GM21737 (cell line): ENCODE results near the gene SDK1.

Experiments
- ATAC-seq: cut with Tn5 transposase; IDR thresholded peaks from one replicate; pipeline ENCODE4 v1.9.1; 2021; ENCODE audit warnings: mild to moderate bottlenecking, moderate library complexity; ENCODE audit not compliant: unreplicated experiment

The SDK1 gene

DNA sequence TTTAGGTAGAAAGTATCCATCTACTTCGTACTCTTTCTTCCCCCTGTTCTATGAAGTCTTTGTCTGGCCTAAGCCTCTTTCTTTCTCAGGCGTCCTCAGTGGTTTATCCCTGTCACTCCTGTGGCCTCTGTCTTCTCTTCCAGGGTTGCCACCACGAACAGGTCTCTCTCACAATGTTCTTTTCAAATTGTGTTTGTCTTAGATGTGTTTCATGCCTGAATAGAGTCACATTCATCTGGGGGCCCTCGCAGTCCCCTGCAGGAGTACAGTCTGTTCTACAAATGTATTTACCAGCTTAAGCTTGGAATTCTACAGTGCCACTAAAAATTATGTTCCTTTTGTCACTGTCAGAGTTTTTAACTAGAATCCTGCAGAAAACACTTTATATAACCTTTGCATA lies 700.7 kb downstream of the SDK1 start:
- no peak for ATAC-seq

- ATAC-seq, result no peak
These were observed 702.5 kb downstream of the SDK1 start for GRCh38 chr7:4003503-4003902.

GRCh38 chr7:4006687-4007086 lies 705.6 kb downstream of the SDK1 start:
- no peak for ATAC-seq

DNA sequence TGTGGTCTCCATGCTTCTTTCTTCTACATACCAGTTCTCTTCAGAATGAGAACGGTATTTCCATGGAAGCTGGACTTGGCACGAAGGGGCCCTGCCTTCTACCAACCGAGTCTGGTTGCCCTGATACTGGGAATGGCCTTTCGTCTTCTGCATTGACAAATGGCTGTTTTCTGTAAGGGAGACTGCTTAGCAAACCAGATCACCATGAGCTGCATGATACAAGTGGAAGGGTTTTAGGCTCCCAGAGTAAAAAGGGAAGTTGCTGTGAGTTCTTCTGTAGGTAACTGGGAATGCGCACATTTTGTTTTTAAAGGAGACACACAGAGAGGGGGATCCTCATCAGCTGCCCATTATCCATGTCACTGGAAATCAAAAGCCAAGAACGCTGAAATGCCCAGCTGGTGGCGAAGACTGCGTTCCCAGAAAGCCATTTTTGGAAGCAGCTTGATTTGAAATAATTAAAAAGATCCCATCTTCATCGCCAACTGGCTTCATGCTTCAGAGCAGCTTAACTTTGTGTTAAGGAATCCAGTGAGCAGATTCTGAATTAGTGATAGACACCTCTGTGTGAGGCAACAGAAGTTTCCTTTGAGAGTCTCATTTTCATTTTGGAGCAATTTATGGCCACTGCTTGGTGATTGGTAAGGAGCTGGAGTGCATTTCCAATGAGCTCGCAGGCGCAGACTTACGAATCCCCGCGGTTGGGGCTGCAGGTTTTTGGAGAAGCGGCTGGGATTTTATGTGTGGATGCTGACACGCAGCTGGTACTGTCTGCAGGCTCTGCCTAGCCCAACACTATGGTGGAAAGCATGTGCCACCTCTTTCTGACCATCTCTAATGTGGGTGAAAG lies 708.4 kb downstream of the SDK1 start:
- no peak for ATAC-seq

DNA sequence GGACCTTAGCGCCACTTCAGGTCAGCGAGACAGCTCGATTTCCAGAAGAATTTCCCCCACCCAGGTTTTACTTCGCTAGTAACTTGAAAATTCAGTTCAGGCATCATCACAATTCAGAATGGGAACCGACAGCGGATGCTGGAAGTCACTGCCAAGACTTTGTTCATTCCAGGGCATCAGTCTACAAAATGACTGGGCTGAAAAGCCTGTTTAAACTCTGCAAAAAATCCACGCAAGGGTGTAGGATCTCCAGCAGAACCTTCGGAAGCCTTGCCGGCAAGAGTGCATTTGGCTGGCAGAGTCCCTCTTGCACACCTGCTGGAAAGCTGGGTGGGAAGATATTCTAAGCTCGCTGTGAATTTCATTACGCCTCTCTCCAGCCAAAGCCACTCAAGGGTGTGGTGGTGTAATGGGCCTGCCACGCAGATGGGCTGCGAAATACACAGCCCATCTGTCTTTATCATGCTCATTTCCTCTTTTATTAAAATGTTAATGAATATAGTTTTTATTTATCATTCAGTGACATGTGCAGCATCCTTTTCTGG lies 709.1 kb downstream of the SDK1 start:
- no peak for ATAC-seq

- ATAC-seq, result no peak
These were observed 710.0 kb downstream of the SDK1 start for GRCh38 chr7:4010923-4011656.

DNA sequence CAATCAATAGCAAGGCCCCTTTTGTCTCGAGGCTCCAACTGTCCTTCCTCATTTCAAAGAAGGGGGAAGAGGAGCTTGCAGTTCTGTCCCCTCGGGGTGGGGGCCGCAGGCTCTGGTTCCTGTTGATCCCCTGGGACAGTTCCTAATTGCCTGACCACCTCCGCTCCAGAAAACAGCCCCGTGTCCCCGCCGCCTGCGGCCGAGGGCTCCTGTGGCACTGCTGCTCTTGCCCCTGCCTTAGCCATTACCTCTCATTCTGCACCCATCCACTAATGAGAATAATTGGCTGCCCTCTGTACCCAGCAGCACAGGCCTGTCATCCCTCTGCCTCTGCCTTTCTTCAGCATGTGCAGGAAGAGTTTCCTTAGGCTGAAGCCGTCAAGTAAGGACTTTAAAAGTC lies 712.7 kb downstream of the SDK1 start:
- no peak for ATAC-seq

DNA sequence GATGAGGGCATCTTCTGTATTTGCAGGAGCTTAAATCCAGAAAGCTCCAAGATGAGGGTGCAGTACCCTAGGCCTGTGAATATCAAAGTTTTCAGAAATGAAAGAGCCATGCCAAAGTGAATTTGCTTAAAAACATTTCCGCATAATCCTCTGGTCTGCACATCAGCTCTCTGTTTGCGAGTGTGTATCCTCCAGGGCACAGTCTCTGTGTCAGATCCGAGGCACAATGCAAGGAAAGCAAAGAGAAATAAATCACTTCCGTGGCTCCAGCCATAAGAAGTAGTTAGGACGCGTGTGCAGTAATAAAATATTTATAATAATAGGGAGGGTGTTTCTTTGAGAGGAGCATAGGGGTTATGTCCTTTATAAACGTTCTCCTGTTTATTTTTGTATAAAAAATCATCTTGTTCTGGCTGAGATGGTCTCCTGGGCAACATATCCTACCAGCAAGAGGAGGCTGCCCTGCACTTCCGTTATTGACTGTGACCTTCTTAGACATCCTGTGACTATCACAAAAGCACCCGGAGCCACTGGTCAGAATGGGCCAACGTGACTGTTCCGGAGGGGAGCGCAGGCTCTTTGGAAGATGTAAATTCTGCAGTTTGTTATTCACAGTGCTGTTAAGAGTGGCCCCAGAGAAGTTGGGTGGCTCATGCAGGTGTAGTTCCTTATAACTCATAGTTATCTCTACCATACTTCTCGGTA lies 713.4 kb downstream of the SDK1 start:
- no peak for ATAC-seq

- no peak for ATAC-seq
These were observed 714.3 kb downstream of the SDK1 start for GRCh38 chr7:4015371-4015770.

DNA sequence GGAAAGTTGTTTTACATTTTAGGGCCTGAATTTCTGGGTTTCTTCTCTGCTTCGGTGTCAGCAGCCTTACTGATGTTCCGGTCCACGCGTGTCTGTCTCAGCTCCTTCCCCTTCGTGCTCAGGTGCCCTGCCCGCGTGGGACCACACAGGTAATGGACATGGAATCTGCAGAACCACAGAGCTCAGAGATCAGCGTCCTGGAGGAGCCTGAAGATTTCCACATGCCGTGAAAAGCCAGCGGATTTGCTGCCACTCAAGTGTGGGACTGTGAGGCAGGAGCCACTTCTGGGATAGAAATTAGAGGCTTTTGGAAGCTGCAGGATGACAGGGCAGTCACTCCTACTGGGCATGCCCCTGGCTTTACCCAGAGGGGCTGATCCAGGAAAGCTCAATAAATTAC lies 714.9 kb downstream of the SDK1 start:
- ATAC-seq, result no peak

- no peak for ATAC-seq
These were observed 716.0 kb downstream of the SDK1 start for GRCh38 chr7:4017081-4017480.

DNA sequence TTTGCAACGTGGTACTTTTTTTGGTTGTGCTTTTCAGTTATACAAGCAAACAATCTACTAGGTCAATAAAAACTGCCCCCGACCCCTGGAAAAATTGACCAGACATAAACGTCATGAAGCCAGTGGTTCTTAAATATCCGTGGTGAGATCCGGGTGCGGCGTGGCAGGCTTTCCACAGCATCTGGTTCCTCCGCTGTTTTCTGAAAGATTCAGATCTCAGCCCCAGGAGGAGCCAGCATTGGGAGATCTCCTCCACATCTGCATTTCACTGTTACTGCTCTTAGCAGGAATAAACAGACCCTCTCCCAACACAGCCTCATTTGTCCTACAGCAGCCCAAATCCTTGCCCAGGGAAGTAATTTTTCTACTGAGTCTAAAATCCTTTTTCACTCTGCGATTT lies 716.7 kb downstream of the SDK1 start:
- ATAC-seq, result no peak

DNA sequence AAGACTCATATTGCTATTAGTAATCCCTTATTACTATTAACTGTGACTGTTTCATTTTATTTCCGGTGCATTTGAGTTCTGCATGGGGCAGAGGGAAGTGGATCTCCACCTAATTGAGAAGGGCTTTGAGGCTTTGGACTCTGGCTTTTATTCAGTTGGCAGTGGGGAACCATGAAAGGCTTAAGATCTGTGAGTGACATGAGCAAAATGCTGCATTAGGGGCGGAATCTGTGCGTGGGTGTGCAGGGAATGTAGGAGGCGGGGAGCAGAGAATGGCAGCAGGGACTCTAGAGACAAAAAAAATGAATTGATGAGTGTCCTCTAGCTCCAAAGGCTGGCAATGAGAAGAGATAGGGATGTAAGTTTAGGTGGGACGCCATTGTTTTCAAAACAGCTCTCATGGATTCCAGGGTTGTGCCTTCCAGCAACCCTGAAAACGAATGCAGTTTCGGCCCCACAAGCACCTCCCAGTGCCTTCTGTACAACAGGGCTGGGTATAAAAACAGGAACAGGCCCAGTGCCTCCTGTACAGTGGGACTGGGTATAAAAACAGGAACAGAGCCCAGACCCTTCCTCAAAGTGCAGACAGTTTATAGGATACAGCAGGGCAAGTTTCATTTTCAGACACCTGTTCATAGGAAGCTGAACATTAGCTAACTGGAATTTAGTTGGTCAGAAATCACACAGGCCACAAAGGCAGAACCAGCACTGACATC lies 717.7 kb downstream of the SDK1 start:
- no peak for ATAC-seq

DNA sequence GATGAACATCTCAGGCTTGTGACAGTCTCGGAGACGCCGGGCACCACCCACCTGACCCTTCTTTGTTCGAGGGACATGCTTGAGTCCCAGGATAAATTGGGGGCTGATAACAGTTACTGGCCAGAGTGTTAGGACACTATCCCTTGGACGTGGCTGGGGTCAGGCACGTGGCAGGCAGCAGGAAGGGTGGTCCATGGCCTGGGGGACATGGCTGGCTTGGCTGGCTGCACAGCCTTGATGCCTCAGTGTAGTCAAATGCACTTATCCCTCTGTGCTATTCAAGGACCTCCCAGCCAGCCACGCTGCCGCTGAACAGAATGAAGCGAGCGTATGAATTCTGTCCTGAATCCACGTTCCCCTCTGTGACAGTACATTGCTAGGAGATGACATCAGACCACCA lies 719.0 kb downstream of the SDK1 start:
- no peak for ATAC-seq

DNA sequence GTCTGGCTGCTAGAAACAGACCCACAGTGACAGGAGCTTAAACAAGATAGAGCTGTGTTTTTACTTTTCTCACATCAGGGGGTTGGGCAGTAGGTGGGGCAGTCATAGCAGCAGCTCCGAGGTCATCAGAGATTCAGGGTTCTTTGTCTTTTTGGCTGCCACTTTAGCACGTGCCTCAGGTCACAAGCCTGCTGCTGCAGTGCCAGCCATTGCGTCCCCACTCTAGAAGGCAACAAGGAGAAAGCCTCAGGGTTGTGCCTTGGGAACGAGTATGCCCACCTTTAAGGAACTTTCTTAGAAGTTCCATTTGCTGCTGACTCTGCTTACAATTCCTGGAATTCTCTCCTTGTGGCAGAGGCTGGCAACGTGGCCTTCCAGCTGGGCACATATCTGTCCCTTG lies 720.4 kb downstream of the SDK1 start:
- ATAC-seq, result no peak

DNA sequence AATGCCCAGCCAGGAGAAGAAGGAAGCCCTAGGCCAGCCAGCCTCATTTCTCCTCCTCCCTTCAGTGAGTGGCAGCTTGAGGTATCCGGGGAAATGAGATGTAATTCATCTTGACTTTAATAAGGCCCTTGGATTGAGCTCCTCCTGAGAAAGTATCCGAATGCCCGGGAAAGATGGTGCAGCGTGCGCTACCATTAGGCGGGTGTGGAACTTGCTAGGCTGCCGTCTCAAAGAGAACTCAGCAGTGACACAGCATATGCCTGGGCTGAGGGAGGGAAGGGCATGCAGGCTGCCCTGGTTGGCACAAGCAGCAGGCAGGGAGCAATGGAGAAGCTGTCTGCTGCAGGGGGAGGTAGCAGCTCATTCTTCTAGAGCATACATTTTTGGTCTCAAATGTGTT lies 721.2 kb downstream of the SDK1 start:
- ATAC-seq, result no peak

DNA sequence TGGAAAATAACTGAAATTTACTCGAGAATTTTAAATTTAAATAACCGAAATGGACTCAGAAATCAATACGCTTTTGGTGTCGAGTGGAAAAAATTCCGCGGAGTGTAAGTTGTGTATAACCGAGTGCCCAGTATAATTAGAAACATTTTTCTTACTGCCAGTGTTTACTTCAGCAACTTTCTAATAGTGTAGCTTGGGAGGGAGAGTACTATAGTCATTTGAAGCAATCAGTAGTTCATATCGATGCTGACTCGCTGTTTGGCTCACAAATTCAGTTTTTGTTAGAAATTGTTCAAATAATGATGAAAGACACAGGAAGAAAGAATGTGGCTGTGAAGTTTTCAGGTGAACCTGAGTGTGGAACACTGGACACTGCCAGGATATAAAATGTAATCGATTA lies 722.5 kb downstream of the SDK1 start:
- ATAC-seq, result no peak

GRCh38 chr7:4024133-4024532 lies 723.1 kb downstream of the SDK1 start:
- no peak for ATAC-seq

GRCh38 chr7:4024806-4025205 lies 723.8 kb downstream of the SDK1 start:
- no peak for ATAC-seq

GRCh38 chr7:4025210-4025609 lies 724.2 kb downstream of the SDK1 start:
- no peak for ATAC-seq
